ENCODE results near the gene PHF19. TPM values are rescaled to one million over a fixed set of nuclear protein-coding genes. Genes with fewer than 3 reads are reported as not detected.

Gene PHF19
- total RNA-seq, 1 donor from 2014 or later: 18.9 TPM

DNA sequence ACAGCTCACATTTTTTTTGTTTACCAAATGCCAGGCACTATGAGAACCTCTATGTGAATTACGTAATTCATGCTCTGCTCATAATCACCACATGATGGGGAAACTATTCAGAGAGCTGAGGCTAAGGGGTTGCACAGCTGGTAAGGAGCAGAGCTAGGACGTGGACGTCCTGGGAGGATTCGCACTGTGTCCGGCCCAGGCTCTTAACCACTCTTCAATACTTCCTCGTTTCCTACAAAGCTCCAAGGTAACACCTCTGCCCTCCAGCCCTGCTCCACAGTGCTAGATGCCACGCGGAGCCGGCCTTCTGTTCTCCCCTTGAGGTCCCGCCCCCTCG is 8.7 kb downstream of the PHF19 start:
- Mint-ChIP-seq H3K36me3 (ENCODE audit: unreplicated experiment) (no peaks in the 10 kb centered on the region), H3K4me3 (ENCODE audit: unreplicated experiment) (peak overlapping the region; percentile 63), H3K9me3 (ENCODE audit: unreplicated experiment) (peaks cover 3% of the 10 kb centered on the region), H3K27ac (ENCODE audit: unreplicated experiment) (peak overlapping the region; percentile 41), H3K27me3 (ENCODE audit: unreplicated experiment) (peaks cover under 1% of the 10 kb centered on the region), H3K4me1 (ENCODE audit: low read depth, unreplicated experiment) (peaks cover 4% of the 10 kb centered on the region)
- TF ChIP-seq, protein P1, sequence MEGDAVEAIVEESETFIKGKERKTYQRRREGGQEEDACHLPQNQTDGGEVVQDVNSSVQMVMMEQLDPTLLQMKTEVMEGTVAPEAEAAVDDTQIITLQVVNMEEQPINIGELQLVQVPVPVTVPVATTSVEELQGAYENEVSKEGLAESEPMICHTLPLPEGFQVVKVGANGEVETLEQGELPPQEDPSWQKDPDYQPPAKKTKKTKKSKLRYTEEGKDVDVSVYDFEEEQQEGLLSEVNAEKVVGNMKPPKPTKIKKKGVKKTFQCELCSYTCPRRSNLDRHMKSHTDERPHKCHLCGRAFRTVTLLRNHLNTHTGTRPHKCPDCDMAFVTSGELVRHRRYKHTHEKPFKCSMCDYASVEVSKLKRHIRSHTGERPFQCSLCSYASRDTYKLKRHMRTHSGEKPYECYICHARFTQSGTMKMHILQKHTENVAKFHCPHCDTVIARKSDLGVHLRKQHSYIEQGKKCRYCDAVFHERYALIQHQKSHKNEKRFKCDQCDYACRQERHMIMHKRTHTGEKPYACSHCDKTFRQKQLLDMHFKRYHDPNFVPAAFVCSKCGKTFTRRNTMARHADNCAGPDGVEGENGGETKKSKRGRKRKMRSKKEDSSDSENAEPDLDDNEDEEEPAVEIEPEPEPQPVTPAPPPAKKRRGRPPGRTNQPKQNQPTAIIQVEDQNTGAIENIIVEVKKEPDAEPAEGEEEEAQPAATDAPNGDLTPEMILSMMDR (IDR thresholded peaks at IDR 0.05; ENCODE audit: partially characterized antibody, unreplicated experiment): no peak
- DNase-seq: no peak

DNA sequence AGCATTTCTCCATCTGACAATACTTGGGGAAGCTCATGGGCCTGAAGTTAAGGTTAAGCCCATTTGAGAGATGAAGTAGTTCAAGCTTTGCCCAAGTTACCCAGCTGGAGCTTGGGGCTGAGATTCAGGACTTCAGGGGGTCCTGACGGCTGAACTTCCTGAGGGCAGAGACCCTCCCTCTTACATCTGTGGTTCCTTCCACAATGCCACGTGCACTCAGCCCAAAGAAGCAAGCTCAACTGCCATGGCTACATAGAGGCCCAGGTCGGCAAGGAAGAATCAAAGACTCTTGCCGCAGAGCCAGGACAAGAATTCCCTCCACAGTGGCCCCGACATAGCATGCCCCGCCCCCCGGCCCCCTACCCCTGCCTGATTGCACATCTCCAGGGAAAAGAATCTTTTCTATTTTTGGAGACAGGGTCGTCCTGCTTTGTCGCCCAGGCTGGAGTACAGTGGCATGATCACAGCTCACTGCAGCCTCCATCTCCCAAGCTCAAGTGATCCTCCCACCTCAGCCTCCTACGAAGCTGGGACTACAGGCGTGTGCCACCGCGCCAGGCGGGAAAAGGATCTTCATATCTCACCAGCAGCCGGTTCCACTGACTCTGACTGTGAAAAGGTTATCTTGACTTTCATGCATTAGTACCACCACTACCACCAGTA is 9.2 kb downstream of the PHF19 start:
- Mint-ChIP-seq H3K4me1 (ENCODE audit: low read depth, unreplicated experiment) (peaks cover 6% of the 10 kb centered on the region), H3K4me3 (ENCODE audit: unreplicated experiment) (peak overlapping the region; percentile 63), H3K36me3 (ENCODE audit: unreplicated experiment) (no peaks in the 10 kb centered on the region), H3K9me3 (ENCODE audit: unreplicated experiment) (peaks cover 3% of the 10 kb centered on the region), H3K27ac (ENCODE audit: unreplicated experiment) (peak overlapping the region; percentile 41), H3K27me3 (ENCODE audit: unreplicated experiment) (peaks cover 2% of the 10 kb centered on the region)
- TF ChIP-seq, protein P1 (IDR thresholded peaks at IDR 0.05; ENCODE audit: partially characterized antibody, unreplicated experiment): no peak
- no peak for DNase-seq

DNA sequence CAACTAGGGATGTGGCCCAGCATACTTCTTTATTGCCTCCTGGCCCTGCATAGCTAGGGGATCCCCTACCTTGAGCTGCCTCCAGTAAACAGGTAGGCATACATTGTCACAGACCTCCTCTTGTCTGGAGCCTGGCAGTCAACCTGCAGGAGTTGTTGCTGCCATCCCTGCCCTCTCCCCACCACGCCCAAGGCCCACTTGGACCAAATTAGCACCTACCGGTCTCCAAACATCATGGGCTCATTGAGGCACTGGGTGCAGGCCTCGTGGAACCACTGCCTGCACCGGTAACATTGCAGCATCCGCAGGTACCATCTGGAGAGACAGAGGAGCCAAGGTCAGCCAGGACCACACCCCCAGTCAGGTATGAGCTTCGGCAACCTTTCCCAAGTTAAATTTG is 10.3 kb downstream of the PHF19 start:
- no peak for DNase-seq
- Mint-ChIP-seq H3K27me3 (ENCODE audit: unreplicated experiment) (peaks cover 3% of the 10 kb centered on the region), H3K9me3 (ENCODE audit: unreplicated experiment) (peaks cover 3% of the 10 kb centered on the region), H3K27ac (ENCODE audit: unreplicated experiment) (no peak overlapping the region), H3K4me1 (ENCODE audit: low read depth, unreplicated experiment) (peaks cover 6% of the 10 kb centered on the region), H3K4me3 (ENCODE audit: unreplicated experiment) (no peak overlapping the region), H3K36me3 (ENCODE audit: unreplicated experiment) (no peaks in the 10 kb centered on the region)
- TF ChIP-seq, protein P1 (IDR thresholded peaks at IDR 0.05; ENCODE audit: partially characterized antibody, unreplicated experiment): no peak

DNA sequence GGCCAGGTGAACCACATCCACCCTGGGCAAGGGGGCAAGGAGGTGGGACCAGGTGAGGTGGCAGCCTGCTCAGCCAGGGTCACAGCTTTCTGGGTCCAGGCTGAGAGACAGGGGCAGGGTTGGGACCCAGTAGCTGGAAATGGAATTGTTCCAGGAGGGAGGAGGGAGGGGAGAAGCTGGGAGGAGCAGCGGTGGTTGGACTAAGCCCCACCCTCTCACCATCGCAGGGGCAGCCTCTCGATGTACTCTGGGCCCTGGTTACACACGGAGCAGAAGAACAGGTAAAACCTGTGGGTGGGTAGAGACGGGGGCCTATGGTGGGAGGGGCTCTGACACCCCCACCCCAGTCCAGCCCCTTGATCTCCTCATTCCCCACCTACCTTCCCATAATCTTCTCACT is 11.2 kb downstream of the PHF19 start:
- H3K36me3 Mint-ChIP-seq (ENCODE audit: unreplicated experiment): no peaks in the 10 kb centered on the region
- peaks cover 5% of the 10 kb centered on the region for H3K27me3 Mint-ChIP-seq (ENCODE audit: unreplicated experiment)
- TF ChIP-seq, protein P1 (IDR thresholded peaks at IDR 0.05; ENCODE audit: partially characterized antibody, unreplicated experiment): no peak
- peaks cover 6% of the 10 kb centered on the region for H3K4me1 Mint-ChIP-seq (ENCODE audit: low read depth, unreplicated experiment)
- H3K27ac Mint-ChIP-seq (ENCODE audit: unreplicated experiment): no peak overlapping the region
- peaks cover 3% of the 10 kb centered on the region for H3K9me3 Mint-ChIP-seq (ENCODE audit: unreplicated experiment)
- no peak for DNase-seq
- H3K4me3 Mint-ChIP-seq (ENCODE audit: unreplicated experiment): no peak overlapping the region

DNA sequence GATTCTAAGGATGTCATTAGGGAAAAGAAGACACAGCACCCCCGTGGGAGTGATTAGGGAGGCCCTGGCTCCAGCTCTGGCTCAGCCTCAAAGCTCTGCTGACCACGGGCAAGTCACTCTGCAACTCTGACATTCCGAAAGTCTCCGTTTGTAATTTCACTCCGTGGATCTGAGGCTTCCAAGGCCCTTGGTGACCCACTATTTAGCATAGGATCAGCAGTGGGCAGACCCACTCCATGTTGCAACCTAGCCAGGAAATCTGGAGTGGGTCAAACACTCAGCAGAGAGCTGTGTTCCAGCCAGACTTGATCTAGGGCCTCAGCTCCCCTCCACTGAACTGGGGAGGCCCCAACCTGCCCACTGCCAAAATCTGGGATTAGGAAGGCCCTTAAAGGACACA is 11.8 kb downstream of the PHF19 start:
- Mint-ChIP-seq H3K27me3 (ENCODE audit: unreplicated experiment) (peaks cover 8% of the 10 kb centered on the region), H3K27ac (ENCODE audit: unreplicated experiment) (no peak overlapping the region)

More for the DNA sequence above, 11.8 kb downstream of the PHF19 start:
- Mint-ChIP-seq H3K9me3 (ENCODE audit: unreplicated experiment) (peaks cover 3% of the 10 kb centered on the region), H3K4me1 (ENCODE audit: low read depth, unreplicated experiment) (peaks cover 9% of the 10 kb centered on the region), H3K36me3 (ENCODE audit: unreplicated experiment) (no peaks in the 10 kb centered on the region), H3K4me3 (ENCODE audit: unreplicated experiment) (no peak overlapping the region)
- TF ChIP-seq, protein P1 (IDR thresholded peaks at IDR 0.05; ENCODE audit: partially characterized antibody, unreplicated experiment): no peak
- DNase-seq: no peak
